Stimulated activated CD8-positive, alpha-beta memory T cell treated with anti-CD3 and anti-CD28 coated beads, Interleukin-4, amount 100 ng/mL, for 24 hours (primary cell): ENCODE results near the gene GSTM4.
"Not testable (repeated sequence)": the region's sequence is repeated elsewhere in the genome, so short reads cannot be mapped to it uniquely, and the experiment has no call there.

Source experiments
- DNase-seq: peaks from one replicate; pipeline ENCODE4 v3.0.0-alpha.2; 2020; ENCODE audit warnings: low read depth

Gene GSTM4

GRCh38 chr1:109704173-109704572 is 48.3 kb downstream of the GSTM4 start:
- DNase-seq: no peak

GRCh38 chr1:109705411-109705810 is 49.5 kb downstream of the GSTM4 start:
- DNase-seq: no peak

GRCh38 chr1:109708949-109709348 is 53.0 kb downstream of the GSTM4 start:
- not testable (repeated sequence) for DNase-seq

- DNase-seq: not testable (repeated sequence)
Observed at GRCh38 chr1:109709822-109710221, 53.9 kb downstream of the GSTM4 start.
